ENCODE measurements around the gene E4F1. TPM values are rescaled to one million over a fixed set of nuclear protein-coding genes. Genes with fewer than 3 reads are reported as not detected.
A peak's percentile ranks its signal among the peaks of the same experiment; 100 is the strongest.

E4F1 gene
- total RNA-seq, 4 donors from 2014 or later = 24.5 to 38.4 (median 27.0) TPM

DNA sequence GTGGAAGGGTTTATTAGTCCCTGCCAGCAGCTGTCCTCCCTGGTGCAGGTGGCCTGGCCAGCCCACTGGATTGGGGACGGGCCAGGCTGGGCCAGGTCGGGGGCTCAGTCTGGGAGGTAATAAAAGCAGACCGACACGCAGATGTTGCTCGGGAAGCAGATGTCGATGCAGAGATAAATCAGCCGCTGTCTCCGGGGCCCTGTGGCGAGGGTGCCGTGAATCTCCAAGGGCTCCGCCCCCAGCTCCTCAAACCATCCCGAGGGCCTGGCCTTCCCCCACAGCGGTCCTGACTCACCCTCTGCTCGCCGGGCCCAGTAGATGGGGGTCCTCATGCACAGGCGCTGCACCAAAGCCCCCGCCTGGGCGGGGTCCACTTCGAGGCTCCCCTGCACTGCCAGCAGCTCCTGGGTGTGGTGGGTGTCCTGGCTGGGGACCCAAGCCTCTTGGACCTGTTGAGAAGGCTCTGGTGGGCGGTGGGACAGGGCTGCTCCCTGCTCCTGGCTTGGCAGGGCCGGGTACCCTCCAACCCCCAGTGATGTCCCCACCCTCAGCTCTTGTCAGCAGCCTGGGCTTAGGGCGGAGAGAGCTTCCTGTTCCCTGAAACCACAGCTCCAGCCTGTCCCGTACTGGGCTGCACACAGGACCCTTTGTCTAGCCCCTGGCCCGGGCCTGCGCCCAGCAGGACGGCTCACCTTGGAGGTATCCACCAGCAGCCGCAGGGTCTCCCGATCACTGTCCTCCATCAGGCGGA is 14.0 kb upstream of the E4F1 start:
- in situ Hi-C loops (cut with MboI; ENCODE audit: low sequenced_read_pairs in 4 of 4) (no loop called here), intact Hi-C loops (cut with DNase I; ENCODE audit: low total_unique reads) (loop anchor here (10.0 kb wide), 1 partner anchor 435 kb away; the partner anchor contains the start of genes EME2, MRPS34 and NME3)
- TF ChIP-seq, protein P1, sequence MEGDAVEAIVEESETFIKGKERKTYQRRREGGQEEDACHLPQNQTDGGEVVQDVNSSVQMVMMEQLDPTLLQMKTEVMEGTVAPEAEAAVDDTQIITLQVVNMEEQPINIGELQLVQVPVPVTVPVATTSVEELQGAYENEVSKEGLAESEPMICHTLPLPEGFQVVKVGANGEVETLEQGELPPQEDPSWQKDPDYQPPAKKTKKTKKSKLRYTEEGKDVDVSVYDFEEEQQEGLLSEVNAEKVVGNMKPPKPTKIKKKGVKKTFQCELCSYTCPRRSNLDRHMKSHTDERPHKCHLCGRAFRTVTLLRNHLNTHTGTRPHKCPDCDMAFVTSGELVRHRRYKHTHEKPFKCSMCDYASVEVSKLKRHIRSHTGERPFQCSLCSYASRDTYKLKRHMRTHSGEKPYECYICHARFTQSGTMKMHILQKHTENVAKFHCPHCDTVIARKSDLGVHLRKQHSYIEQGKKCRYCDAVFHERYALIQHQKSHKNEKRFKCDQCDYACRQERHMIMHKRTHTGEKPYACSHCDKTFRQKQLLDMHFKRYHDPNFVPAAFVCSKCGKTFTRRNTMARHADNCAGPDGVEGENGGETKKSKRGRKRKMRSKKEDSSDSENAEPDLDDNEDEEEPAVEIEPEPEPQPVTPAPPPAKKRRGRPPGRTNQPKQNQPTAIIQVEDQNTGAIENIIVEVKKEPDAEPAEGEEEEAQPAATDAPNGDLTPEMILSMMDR (IDR thresholded peaks at IDR 0.05 in 4 of 5, conservative IDR thresholded peaks at IDR 0.05 in 1 of 5) = no peak
- TF ChIP-seq POLR2A (IDR thresholded peaks at IDR 0.05) = no peak
- H3K4me3 ChIP-seq = no peak overlapping the region
- no peak for DNase-seq
- no peaks in the 10 kb centered on the region for H3K27me3 ChIP-seq
- H3K4me1 ChIP-seq = peaks cover 53 to 56% of the 10 kb centered on the region in 2 donors
- no peaks in the 10 kb centered on the region for H3K9me3 ChIP-seq
- ATAC-seq = no peak
- peak overlapping the region in 2 of 4 donors; percentile 91 for H3K27ac ChIP-seq
- H3K36me3 ChIP-seq = peaks cover 0 to 35% of the 10 kb centered on the region in 2 donors

DNA sequence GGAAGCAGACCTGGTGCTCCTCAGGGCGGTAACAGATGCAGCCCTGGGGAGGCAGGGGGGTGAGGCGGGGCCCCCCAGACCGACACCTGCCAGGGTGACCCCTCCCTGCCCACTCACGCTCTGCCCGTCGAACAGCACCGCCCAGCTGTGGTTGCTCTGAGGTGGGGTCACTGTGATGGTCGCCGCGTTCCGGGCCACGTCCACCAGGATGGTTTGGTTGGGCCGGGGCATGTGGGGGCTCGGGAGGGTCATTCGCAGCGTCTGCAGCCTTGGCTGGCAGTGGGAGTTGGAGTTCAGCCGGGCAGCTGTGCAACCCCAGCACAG is 13.4 kb upstream of the E4F1 start:
- H3K36me3 ChIP-seq = peaks cover 0 to 35% of the 10 kb centered on the region in 2 donors
- TF ChIP-seq POLR2A (IDR thresholded peaks at IDR 0.05) = no peak
- TF ChIP-seq, protein P1 (IDR thresholded peaks at IDR 0.05 in 4 of 5, conservative IDR thresholded peaks at IDR 0.05 in 1 of 5) = no peak
- in situ Hi-C loops (cut with MboI; ENCODE audit: low sequenced_read_pairs in 4 of 4) (no loop called here), intact Hi-C loops (cut with DNase I; ENCODE audit: low total_unique reads) (loop anchor here (10.0 kb wide), 1 partner anchor 435 kb away; the partner anchor contains the start of genes EME2, MRPS34 and NME3)
- H3K27ac ChIP-seq = peak overlapping the region; percentile 77 to 91 (median 88)
- no peak for ATAC-seq
- DNase-seq = no peak
- H3K4me1 ChIP-seq = peaks cover 49 to 50% of the 10 kb centered on the region in 2 donors
- no peaks in the 10 kb centered on the region for H3K9me3 ChIP-seq
- H3K27me3 ChIP-seq = no peaks in the 10 kb centered on the region
- H3K4me3 ChIP-seq = no peak overlapping the region

DNA sequence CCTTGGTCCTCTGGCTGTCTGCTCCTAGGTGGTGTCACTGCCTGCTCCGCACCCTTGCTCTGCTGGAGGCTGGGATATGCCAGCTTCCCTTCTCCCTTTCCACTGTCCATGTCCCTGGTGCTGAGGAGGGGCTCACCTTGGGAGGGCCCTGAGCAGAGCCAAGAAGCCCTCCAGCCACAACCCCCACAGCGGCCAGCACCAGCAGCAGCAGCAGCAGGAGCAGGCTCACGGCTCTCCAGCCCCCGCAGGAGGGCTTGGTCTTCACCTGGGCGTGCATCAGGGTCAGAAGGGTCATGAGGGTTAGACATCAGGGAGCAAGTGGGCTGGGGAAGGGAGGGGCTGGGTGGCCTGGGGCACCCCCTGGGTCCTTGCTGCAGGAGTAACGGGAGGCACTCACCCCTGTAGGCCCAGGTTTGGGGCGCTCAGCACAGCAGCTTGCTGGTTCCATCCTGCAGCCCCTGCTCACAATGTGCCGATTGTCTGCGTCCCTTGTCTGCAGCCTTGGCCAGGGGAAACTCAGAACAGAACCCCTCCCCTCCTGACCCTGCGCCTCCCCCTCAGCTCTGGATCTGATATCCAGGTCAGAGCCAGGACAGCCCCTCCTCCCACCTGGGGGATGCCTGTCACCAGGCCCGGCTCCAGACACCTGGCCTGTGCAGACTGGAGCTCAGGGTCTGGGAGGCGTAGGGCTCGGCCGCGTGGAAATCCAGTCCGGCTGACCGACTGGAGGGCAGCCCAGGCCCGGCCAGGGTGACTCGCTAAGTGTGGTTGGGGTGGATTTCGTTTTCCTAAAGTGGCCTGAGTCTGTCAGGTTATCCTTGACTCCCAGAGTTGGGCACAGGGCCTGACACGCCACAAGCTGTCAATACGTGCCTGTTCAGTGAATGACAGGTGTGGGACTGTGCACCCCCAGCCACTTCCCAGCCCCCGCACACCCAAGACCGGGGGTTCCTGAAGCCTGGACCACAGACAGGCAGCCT is 12.7 kb upstream of the E4F1 start, which contains the start of gene BRICD5:
Gene BRICD5 (minus strand): TSS at position 478 of the 980 bp plus-strand sequence. CDS start 30 bp downstream, at position 448.
- Histone ChIP-seq H3K9me3 (no peaks in the 10 kb centered on the region), H3K27me3 (no peaks in the 10 kb centered on the region), H3K4me3 (no peak within 1 kb of the TSS), H3K4me1 (peaks cover 49 to 50% of the 10 kb centered on the region in 2 donors), H3K27ac (peak within 1 kb of the TSS; percentile 77 to 91 (median 88)), H3K36me3 (peaks cover 0 to 35% of the 10 kb centered on the region in 2 donors)
- intact Hi-C loops (cut with DNase I; ENCODE audit: low total_unique reads) (loop anchor here (1.0 to 10.0 kb wide), 2 partner anchors 56 to 436 kb away; partner anchors contain the start of genes EME2, MRPS34 and NME3), in situ Hi-C loops (cut with MboI; ENCODE audit: low sequenced_read_pairs in 4 of 4) (no loop called here)
- TF ChIP-seq, protein P1 (IDR thresholded peaks at IDR 0.05 in 4 of 5, conservative IDR thresholded peaks at IDR 0.05 in 1 of 5) = no peak
- ATAC-seq (no peak), DNase-seq (peak in 1 of 2 donors; percentile 74)

DNA sequence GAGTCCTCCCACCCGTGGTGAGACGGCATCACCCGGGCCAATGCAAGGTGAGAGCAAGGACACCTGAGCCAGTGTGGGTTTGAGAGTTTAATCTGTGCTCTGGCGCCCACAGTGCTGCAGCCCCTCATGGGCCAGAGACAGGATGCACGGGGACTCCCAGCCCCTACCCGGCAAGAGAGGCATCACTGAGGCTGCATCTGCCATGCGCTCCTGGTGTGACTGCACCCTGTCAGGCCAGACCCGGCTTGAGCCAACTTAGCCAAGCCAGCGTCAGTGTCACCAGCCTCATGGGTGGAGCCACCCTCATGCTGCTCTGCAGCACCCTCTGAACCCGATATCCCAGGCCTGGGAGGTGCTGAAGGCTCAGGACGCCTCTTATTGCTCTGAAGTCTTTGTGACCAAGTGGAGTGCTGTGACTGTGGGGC is 11.5 kb upstream of the E4F1 start:
- in situ Hi-C loops (cut with MboI; ENCODE audit: low sequenced_read_pairs in 4 of 4) (no loop called here), intact Hi-C loops (cut with DNase I; ENCODE audit: low total_unique reads) (loop anchor here (1.0 to 10.0 kb wide), 2 partner anchors 58 to 437 kb away; partner anchors contain the start of genes EME2, MRPS34 and NME3)
- Histone ChIP-seq H3K4me3 (no peak overlapping the region), H3K9me3 (no peaks in the 10 kb centered on the region), H3K4me1 (peaks cover 37 to 42% of the 10 kb centered on the region in 2 donors), H3K36me3 (peaks cover 0 to 31% of the 10 kb centered on the region in 2 donors), H3K27me3 (no peaks in the 10 kb centered on the region), H3K27ac (peak overlapping the region; percentile 77 to 91 (median 88))
- peak; percentile 8 to 28 for ATAC-seq
- DNase-seq = peak; percentile 67 to 87
- peak in 1 of 2 donors; percentile 41 for TF ChIP-seq POLR2A (IDR thresholded peaks at IDR 0.05)
- TF ChIP-seq, protein P1 (IDR thresholded peaks at IDR 0.05 in 4 of 5, conservative IDR thresholded peaks at IDR 0.05 in 1 of 5) = no peak

Measured in gastrocnemius medialis (tissue), 4 donors.